SK-N-SH (cell line): ENCODE data around the gene CADM2. TPM values are rescaled to one million over a fixed set of nuclear protein-coding genes. Genes with fewer than 3 reads are reported as not detected.
A peak's percentile ranks its signal among the peaks of the same experiment; 100 is the strongest.

ENCODE experiments used
- CTCF ChIA-PET: fragments of 300-600, 350-600 bp; formaldehyde crosslinking; extraction: SDS; loops from one replicate; lab custom pipeline; 2021; lab: Yijun Ruan, JAX
- POLR2A ChIA-PET: fragments of 350-600 bp; sonication (Branson Sonifier 250); formaldehyde crosslinking; extraction: SDS; loops from one replicate; lab custom pipeline; 2020; ENCODE audit warnings: antibody characterized with exemption, inconsistent platforms; lab: Yijun Ruan, JAX
- DNase-seq: peaks from one replicate; pipeline ENCODE4 v3.0.0; 2012
- H2AFZ ChIP-seq: fragments of 200-600 bp; sonication (generic); 2 replicates; pipeline ENCODE4 v1.8.1; 2016; ENCODE audit warnings: antibody characterized with exemption, mild to moderate bottlenecking, low read depth
- H3F3A ChIP-seq: fragments of 200-600 bp; sonication (generic); replicated peaks from 2 replicates; pipeline ENCODE3; 2016; ENCODE audit warnings: antibody characterized with exemption, mild to moderate bottlenecking; ENCODE audit not compliant: insufficient read depth
- H3K27ac ChIP-seq, 2 experiments: fragments of 200-500 bp in 1 of 2; fragments of 200-600 bp in 1 of 2; sonication (Bioruptor generic) in 1 of 2; sonication (generic), shearing (Covaris generic) in 1 of 2; 2 replicates each; pipeline versions ENCODE4 v1.5.1 to v1.6.1; 2014 to 2016; ENCODE audit warnings: low read depth in 2 of 2, inconsistent platforms in 1 of 2, low read length in 1 of 2, mild to moderate bottlenecking in 1 of 2, mixed read lengths in 1 of 2
- H3K27me3 ChIP-seq: fragments of 200-600 bp; sonication (generic), shearing (Covaris generic); 2 replicates; pipeline ENCODE4 v1.6.1; 2016; ENCODE audit warnings: mixed run types; ENCODE audit not compliant: insufficient read depth
- H3K36me3 ChIP-seq, 2 experiments: fragments of 200-500 bp in 1 of 2; fragments of 200-600 bp in 1 of 2; sonication (Bioruptor generic) in 1 of 2; sonication (generic) in 1 of 2; replicated peaks in 1 of 2; 2 replicates each; pipeline versions ENCODE3 to v1.5.1; 2014 to 2016; ENCODE audit warnings: low read length in 1 of 2, mild to moderate bottlenecking in 1 of 2; ENCODE audit not compliant: insufficient read depth in 2 of 2, control insufficient read depth in 1 of 2
- H3K4me1 ChIP-seq, 2 experiments: fragments of 200-500 bp in 1 of 2; fragments of 200-600 bp in 1 of 2; sonication (Bioruptor generic) in 1 of 2; sonication (generic), shearing (Covaris generic) in 1 of 2; 2 replicates each; pipeline versions ENCODE4 v1.5.1 to v1.6.1; 2014 to 2016; ENCODE audit warnings: low read depth in 1 of 2, low read length in 1 of 2, mixed run types in 1 of 2; ENCODE audit not compliant: insufficient read depth in 2 of 2, control insufficient read depth in 1 of 2
- H3K4me2 ChIP-seq: fragments of 200-600 bp; sonication (generic), shearing (Covaris generic); 2 replicates; pipeline ENCODE4 v1.6.1; 2017; ENCODE audit warnings: mixed run types
- H3K4me3 ChIP-seq, 2 experiments: fragments of 200-500 bp in 1 of 2; fragments of 200-600 bp in 1 of 2; sonication (Bioruptor generic) in 1 of 2; sonication (generic), shearing (Covaris generic) in 1 of 2; 2 replicates each; pipeline versions ENCODE4 v1.5.1 to v1.8.1; 2014 to 2016; ENCODE audit warnings: low read depth in 2 of 2, inconsistent platforms in 1 of 2, low read length in 1 of 2, mild to moderate bottlenecking in 1 of 2, mixed read lengths in 1 of 2, moderate library complexity in 1 of 2
- H3K79me2 ChIP-seq: fragments of 200-600 bp; sonication (generic); 2 replicates; pipeline ENCODE4 v1.8.1; 2017; ENCODE audit warnings: mild to moderate bottlenecking; ENCODE audit not compliant: insufficient read depth
- H3K9ac ChIP-seq: fragments of 200-600 bp; sonication (generic); 2 replicates; pipeline ENCODE4 v1.6.1; 2017; ENCODE audit warnings: mixed run types
- H3K9me2 ChIP-seq: fragments of 200-600 bp; sonication (generic); 2 replicates; pipeline ENCODE4 v1.6.1; 2017; ENCODE audit warnings: mixed run types
- H3K9me3 ChIP-seq: fragments of 200-600 bp; sonication (generic); 2 replicates; pipeline ENCODE4 v1.6.1; 2017; ENCODE audit warnings: mixed run types, mild to moderate bottlenecking, moderate library complexity
- H4K20me1 ChIP-seq: fragments of 200-600 bp; sonication (generic); 2 replicates; pipeline ENCODE4 v1.6.1; 2017; ENCODE audit warnings: mild to moderate bottlenecking, mixed run types; ENCODE audit not compliant: insufficient read depth
- ELF1 ChIP-seq: IDR thresholded peaks from 2 replicates; pipeline ENCODE4 v1.4.0; 2012
- EZH2phosphoT487 ChIP-seq: fragments of 200-600 bp; sonication (generic); IDR thresholded peaks from 2 replicates; pipeline ENCODE4 v1.6.1; 2017; ENCODE audit warnings: low read depth, mixed run types, mild to moderate bottlenecking, antibody characterized with exemption, moderate library complexity, borderline replicate concordance
- FOSL2 ChIP-seq: IDR thresholded peaks from 2 replicates; pipeline ENCODE4 v1.4.0; 2012; ENCODE audit warnings: low read depth, mild to moderate bottlenecking, moderate library complexity, borderline replicate concordance
- FOXM1 ChIP-seq: IDR thresholded peaks from 2 replicates; pipeline ENCODE4 v1.4.0; 2012; ENCODE audit warnings: low read depth, mild to moderate bottlenecking
- GABPA ChIP-seq: IDR thresholded peaks from 2 replicates; pipeline ENCODE4 v1.4.0; 2012; ENCODE audit warnings: low read depth, mild to moderate bottlenecking
- GATA2 ChIP-seq: sonication (generic); formaldehyde crosslinking; IDR thresholded peaks from 2 replicates; pipeline ENCODE4 v1.5.0; 2020; ENCODE audit warnings: mild to moderate bottlenecking, missing genetic modification reagents
- JUND ChIP-seq: IDR thresholded peaks from 2 replicates; pipeline ENCODE4 v1.4.0; 2012
- MEF2A ChIP-seq: IDR thresholded peaks from 2 replicates; pipeline ENCODE4 v1.4.0; 2012; ENCODE audit warnings: low read depth, borderline replicate concordance
- NRF1 ChIP-seq: IDR thresholded peaks from 2 replicates; pipeline ENCODE4 v1.6.1; 2012; ENCODE audit warnings: low read depth, mild to moderate bottlenecking, low read length
- RAD21 ChIP-seq: IDR thresholded peaks from 2 replicates; pipeline ENCODE4 v1.6.1; 2012; ENCODE audit warnings: mild to moderate bottlenecking, low read length
- RCOR1 ChIP-seq: fragments of 150-350 bp; IDR thresholded peaks from 2 replicates; pipeline ENCODE4 v1.6.1; 2017; ENCODE audit warnings: antibody characterized with exemption, low read length
- TAF1 ChIP-seq: IDR thresholded peaks from 2 replicates; pipeline ENCODE4 v1.6.1; 2012; ENCODE audit warnings: low read depth, mild to moderate bottlenecking, low read length, moderate library complexity, borderline replicate concordance
- YY1 ChIP-seq: IDR thresholded peaks from 2 replicates; pipeline ENCODE4 v1.4.0; 2012; ENCODE audit warnings: low read depth, mild to moderate bottlenecking
- WGBS: methylation state at CpG from one replicate; pipeline ENCODE4 v1.1.6; 2017; ENCODE audit warnings: low lambda C conversion rate; 5-methylcytosine and 5-hydroxymethylcytosine counted together
- polyA plus RNA-seq, 3 experiments: library from polyadenylated mRNA; depleted of rRNA; stranded (reverse); fragments of >200 nt; gene quantifications; 2 replicates each; pipeline ENCODE4 v1.2.3, GENCODE V29; 2012
- TF ChIP-seq, protein P1 (sequence below): IDR thresholded peaks from 2 replicates; pipeline ENCODE4 v1.4.0; 2012; ENCODE audit warnings: low read depth, borderline replicate concordance
- TF ChIP-seq, protein P2 (sequence below): IDR thresholded peaks from 2 replicates; pipeline ENCODE4 v1.4.0; 2012; ENCODE audit warnings: low read depth, borderline replicate concordance
- TF ChIP-seq, protein P3 (sequence below): IDR thresholded peaks from 2 replicates; pipeline ENCODE4; 2012
- TF ChIP-seq, protein P4 (sequence below): fragments of 150-350 bp; IDR thresholded peaks from 2 replicates; pipeline ENCODE4 v1.6.1; 2016; ENCODE audit warnings: mild to moderate bottlenecking, low read depth, low read length
- TF ChIP-seq, protein P5 (sequence below): fragments of 150-350 bp; IDR thresholded peaks from 2 replicates; pipeline ENCODE4 v1.6.1; 2017; ENCODE audit warnings: antibody characterized with exemption, low read length, low read depth, borderline replicate concordance
- TF ChIP-seq, protein P6 (sequence below): IDR thresholded peaks from 2 replicates; pipeline ENCODE4 v1.6.1; 2012; ENCODE audit warnings: mild to moderate bottlenecking, low read depth, low read length, moderate library complexity

Gene CADM2
- polyA plus RNA-seq, 1 of the 3 experiments (the other 2 are of a cell fraction): 0.46 TPM

DNA sequence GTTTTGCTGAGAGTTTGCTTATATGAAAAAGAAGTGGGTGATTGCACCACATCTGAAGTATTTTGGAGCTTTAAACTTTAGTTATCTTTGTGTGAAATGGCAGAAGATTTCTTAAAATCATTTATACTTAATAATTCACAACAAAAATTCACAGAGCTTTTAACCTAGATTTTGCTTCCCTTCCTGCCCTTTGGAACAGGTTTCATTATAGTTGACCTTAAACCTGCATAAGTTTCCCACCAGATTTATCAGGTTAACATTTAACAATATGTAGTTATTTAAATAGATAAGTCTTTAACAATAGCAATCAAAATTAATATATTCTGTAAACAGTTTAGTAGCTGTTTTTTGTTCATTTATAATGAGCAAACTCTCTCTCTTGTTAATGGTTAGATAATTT lies 30.3 kb downstream of the CADM2 start:
- Histone ChIP-seq H3K27ac (peak overlapping the region in 1 of 2 experiments; percentile 98; a peak in 2 of 4 replicates), H3K9ac (no peak overlapping the region), H3F3A (no peaks in the 10 kb centered on the region), H3K4me1 (peaks cover 0 to 2% of the 10 kb centered on the region in 2 experiments; a peak in 2 of 4 replicates), H3K4me3 (no peak overlapping the region), H2AFZ (no peak overlapping the region), H4K20me1 (no peaks in the 10 kb centered on the region), H3K4me2 (no peak overlapping the region), H3K9me3 (no peaks in the 10 kb centered on the region), H3K27me3 (no peaks in the 10 kb centered on the region), H3K9me2 (no peaks in the 10 kb centered on the region), H3K36me3 (no peaks in the 10 kb centered on the region), H3K79me2 (no peaks in the 10 kb centered on the region)
- ChIA-PET POLR2A (no interaction called here), CTCF (interaction anchor here (1.3 to 1.5 kb wide), 2 partner anchors 10 to 24 kb away, joined by 4 to 5 read pairs; no protein-coding TSS in a partner anchor)
- no peak for TF ChIP-seq EZH2phosphoT487
- TF ChIP-seq ELF1: no peak
- TF ChIP-seq, protein P1, sequence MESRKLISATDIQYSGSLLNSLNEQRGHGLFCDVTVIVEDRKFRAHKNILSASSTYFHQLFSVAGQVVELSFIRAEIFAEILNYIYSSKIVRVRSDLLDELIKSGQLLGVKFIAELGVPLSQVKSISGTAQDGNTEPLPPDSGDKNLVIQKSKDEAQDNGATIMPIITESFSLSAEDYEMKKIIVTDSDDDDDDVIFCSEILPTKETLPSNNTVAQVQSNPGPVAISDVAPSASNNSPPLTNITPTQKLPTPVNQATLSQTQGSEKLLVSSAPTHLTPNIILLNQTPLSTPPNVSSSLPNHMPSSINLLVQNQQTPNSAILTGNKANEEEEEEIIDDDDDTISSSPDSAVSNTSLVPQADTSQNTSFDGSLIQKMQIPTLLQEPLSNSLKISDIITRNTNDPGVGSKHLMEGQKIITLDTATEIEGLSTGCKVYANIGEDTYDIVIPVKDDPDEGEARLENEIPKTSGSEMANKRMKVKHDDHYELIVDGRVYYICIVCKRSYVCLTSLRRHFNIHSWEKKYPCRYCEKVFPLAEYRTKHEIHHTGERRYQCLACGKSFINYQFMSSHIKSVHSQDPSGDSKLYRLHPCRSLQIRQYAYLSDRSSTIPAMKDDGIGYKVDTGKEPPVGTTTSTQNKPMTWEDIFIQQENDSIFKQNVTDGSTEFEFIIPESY: no peak
- TF ChIP-seq, protein P2, sequence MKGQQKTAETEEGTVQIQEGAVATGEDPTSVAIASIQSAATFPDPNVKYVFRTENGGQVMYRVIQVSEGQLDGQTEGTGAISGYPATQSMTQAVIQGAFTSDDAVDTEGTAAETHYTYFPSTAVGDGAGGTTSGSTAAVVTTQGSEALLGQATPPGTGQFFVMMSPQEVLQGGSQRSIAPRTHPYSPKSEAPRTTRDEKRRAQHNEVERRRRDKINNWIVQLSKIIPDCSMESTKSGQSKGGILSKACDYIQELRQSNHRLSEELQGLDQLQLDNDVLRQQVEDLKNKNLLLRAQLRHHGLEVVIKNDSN: no peak
- no peak for TF ChIP-seq GATA2 (CRISPR knock-in tag)
- TF ChIP-seq NRF1: no peak
- TF ChIP-seq, protein P3, sequence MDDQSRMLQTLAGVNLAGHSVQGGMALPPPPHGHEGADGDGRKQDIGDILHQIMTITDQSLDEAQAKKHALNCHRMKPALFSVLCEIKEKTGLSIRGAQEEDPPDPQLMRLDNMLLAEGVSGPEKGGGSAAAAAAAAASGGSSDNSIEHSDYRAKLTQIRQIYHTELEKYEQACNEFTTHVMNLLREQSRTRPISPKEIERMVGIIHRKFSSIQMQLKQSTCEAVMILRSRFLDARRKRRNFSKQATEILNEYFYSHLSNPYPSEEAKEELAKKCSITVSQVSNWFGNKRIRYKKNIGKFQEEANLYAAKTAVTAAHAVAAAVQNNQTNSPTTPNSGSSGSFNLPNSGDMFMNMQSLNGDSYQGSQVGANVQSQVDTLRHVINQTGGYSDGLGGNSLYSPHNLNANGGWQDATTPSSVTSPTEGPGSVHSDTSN: no peak
- TF ChIP-seq TAF1: no peak
- TF ChIP-seq FOSL2: no peak
- no peak for TF ChIP-seq JUND
- no peak for TF ChIP-seq GABPA
- no peak for DNase-seq

DNA sequence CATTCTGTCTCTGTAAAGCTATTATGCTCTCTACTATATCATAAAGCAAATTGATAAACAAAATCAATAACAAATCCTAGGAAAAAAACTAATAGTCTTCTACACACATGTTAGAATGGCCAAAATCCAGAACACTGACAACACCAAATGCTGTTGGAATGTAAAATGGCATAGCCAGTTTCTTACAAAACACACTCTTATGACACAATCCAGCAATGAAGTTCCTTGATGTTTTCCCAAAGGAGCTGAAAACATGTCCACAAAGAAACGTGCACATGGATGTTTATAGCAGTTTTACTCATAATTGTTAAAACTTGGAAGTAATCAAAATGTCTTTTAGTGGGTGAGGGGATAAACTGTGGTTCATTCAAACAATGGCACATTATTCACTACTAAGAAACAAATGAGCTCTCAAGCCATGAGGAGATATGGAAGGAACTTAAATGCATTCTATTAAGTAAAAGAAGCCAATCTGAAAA lies 32.7 kb downstream of the CADM2 start:
- Histone ChIP-seq H3K4me1 (peaks cover 0 to 2% of the 10 kb centered on the region in 2 experiments; a peak in 2 of 4 replicates), H3F3A (no peaks in the 10 kb centered on the region), H3K4me3 (no peak overlapping the region), H3K9me3 (no peaks in the 10 kb centered on the region), H3K4me2 (no peak overlapping the region), H3K36me3 (no peaks in the 10 kb centered on the region), H3K27ac (no peak overlapping the region), H3K9ac (no peak overlapping the region), H3K79me2 (no peaks in the 10 kb centered on the region), H3K9me2 (no peaks in the 10 kb centered on the region), H3K27me3 (no peaks in the 10 kb centered on the region), H2AFZ (no peak overlapping the region), H4K20me1 (no peaks in the 10 kb centered on the region)
- POLR2A ChIA-PET: no interaction called here
- CTCF ChIA-PET: interaction anchor here (0.6 kb wide), 1 partner anchor 88 kb away, joined by 3 read pairs; no protein-coding TSS in a partner anchor
- no peak for DNase-seq
- TF ChIP-seq, protein P4, sequence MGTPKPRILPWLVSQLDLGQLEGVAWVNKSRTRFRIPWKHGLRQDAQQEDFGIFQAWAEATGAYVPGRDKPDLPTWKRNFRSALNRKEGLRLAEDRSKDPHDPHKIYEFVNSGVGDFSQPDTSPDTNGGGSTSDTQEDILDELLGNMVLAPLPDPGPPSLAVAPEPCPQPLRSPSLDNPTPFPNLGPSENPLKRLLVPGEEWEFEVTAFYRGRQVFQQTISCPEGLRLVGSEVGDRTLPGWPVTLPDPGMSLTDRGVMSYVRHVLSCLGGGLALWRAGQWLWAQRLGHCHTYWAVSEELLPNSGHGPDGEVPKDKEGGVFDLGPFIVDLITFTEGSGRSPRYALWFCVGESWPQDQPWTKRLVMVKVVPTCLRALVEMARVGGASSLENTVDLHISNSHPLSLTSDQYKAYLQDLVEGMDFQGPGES: no peak
- no peak for TF ChIP-seq RAD21
- TF ChIP-seq, protein P5, sequence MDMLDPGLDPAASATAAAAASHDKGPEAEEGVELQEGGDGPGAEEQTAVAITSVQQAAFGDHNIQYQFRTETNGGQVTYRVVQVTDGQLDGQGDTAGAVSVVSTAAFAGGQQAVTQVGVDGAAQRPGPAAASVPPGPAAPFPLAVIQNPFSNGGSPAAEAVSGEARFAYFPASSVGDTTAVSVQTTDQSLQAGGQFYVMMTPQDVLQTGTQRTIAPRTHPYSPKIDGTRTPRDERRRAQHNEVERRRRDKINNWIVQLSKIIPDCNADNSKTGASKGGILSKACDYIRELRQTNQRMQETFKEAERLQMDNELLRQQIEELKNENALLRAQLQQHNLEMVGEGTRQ: no peak
- TF ChIP-seq FOSL2: no peak
- TF ChIP-seq GABPA: no peak
- TF ChIP-seq YY1: no peak
- no peak for TF ChIP-seq FOXM1
- no peak for TF ChIP-seq MEF2A
- TF ChIP-seq, protein P6, sequence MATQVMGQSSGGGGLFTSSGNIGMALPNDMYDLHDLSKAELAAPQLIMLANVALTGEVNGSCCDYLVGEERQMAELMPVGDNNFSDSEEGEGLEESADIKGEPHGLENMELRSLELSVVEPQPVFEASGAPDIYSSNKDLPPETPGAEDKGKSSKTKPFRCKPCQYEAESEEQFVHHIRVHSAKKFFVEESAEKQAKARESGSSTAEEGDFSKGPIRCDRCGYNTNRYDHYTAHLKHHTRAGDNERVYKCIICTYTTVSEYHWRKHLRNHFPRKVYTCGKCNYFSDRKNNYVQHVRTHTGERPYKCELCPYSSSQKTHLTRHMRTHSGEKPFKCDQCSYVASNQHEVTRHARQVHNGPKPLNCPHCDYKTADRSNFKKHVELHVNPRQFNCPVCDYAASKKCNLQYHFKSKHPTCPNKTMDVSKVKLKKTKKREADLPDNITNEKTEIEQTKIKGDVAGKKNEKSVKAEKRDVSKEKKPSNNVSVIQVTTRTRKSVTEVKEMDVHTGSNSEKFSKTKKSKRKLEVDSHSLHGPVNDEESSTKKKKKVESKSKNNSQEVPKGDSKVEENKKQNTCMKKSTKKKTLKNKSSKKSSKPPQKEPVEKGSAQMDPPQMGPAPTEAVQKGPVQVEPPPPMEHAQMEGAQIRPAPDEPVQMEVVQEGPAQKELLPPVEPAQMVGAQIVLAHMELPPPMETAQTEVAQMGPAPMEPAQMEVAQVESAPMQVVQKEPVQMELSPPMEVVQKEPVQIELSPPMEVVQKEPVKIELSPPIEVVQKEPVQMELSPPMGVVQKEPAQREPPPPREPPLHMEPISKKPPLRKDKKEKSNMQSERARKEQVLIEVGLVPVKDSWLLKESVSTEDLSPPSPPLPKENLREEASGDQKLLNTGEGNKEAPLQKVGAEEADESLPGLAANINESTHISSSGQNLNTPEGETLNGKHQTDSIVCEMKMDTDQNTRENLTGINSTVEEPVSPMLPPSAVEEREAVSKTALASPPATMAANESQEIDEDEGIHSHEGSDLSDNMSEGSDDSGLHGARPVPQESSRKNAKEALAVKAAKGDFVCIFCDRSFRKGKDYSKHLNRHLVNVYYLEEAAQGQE: no peak
- TF ChIP-seq RCOR1: no peak
- 11% methylated on average over 1 of the region's 1 CpG for WGBS
